NCI-H187 (cell line): ENCODE measurements around the gene INTS13.
"Not testable (repeated sequence)": the region's sequence is repeated elsewhere in the genome, so short reads cannot be mapped to it uniquely, and the experiment has no call there.

ENCODE experiments used
- DNase-seq, 2 experiments: peaks; one replicate each; lab custom pipeline; 2025; lab: John Stamatoyannopoulos, UW

INTS13 gene

GRCh38 chr12:26935636-26936378, 2.0 kb downstream of the INTS13 start:
- DNase-seq = no peak

- no peak for DNase-seq
Measured at GRCh38 chr12:26929590-26929989, 8.2 kb downstream of the INTS13 start.

DNA sequence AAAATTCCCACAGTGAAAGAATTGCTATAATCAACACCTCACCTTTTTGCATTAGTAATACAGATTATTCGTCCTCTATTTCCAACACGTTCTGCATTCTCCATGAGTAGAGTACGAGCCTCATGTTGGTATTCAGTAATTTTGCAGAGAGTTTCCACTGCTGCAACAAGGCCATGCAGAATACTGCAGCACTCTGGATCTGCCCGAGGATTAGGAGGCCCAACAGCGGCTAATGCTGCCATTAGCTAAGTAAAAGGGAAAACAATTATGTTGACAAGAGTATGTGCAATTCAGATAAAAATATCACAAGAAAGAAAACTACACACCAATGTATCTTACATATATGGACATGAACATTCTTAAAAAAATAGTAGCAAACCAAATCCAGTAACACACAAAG, 9.1 kb downstream of the INTS13 start:
- no peak for DNase-seq

GRCh38 chr12:26921886-26922285, 15.9 kb downstream of the INTS13 start:
- no peak for DNase-seq

- DNase-seq = no peak
Measured at GRCh38 chr12:26919216-26919555, 18.6 kb downstream of the INTS13 start.

DNA sequence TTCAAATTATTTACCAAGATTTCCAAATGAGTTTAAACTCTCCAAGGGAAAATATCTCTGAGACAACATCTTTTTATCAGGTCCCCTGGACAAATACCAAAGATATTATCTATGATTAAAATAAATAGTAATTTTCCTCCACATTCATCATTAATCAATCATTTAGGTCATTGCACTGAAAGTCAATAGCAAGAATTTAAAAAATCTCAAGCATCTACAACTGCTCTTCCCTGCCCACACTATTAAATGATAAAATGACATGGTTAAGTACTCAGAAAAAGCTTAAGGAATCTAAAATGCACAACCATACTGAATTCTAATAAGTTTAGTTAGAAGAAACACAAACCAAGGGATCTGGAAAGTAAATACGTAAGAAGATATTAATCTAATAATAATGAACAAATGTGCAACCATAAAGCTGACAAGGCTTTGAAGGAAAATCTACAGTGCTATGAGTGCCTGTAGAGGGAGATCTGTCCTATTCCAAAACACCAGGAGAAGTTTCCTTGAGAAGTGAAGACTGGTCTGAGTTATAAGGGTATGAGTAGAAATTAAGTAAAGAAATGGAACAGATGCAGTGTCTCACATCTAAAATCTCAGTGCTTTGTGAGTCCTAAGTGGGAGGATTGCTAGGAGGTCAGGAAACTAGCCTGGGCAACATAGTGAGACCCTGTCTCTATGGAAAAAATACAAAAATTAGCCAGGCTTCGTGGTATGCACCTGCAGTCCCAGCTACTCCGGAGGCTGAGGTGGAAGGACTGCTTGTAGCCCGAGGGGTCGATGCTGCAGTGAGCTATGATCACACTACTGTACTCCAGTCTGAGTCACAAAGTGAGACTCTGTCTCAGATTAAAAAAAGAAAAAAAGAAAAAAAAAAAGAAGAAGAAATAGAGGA, 19.2 kb downstream of the INTS13 start:
- DNase-seq = no peak

GRCh38 chr12:26906704-26907103, 31.1 kb downstream of the INTS13 start:
- no peak for DNase-seq

DNA sequence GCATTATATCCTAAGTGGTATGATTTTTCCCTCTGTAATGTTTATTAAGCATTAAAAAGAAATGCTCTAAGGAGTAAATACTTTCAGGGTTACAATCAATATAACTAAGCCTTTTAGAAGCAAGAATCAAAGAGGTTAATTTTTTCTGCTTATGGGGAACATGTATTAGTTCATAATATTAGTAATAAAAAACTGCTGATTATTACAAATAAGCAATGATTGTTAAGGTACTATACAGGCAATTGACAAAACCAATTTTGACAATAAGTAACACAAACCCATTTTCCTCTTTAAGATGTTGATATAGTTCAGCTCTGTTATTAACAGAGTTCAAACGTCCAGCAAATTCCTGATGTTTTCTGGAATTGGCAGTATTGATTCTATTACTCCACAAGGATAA, 31.8 kb downstream of the INTS13 start:
- no peak for DNase-seq

GRCh38 chr12:26903396-26903795, 34.4 kb downstream of the INTS13 start:
- DNase-seq = not testable (repeated sequence)

DNA sequence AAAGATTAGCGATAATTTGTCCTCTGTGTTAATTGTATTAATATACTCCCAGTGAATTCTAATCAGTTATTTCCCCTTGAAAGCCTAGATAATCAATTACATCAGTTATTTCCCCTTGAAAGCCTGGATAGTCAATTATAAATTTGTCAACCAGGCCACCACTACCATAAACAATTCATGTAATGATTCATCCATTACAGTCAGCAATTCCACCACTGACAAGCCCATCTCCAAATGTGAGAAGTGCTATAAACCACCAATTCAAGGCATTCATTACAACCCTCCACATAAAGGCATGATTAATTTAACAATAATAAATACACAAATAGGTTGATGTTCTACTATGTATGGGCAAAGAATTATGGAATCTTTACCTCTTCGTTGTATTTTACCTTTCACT, 40.9 kb downstream of the INTS13 start:
- DNase-seq = no peak

DNA sequence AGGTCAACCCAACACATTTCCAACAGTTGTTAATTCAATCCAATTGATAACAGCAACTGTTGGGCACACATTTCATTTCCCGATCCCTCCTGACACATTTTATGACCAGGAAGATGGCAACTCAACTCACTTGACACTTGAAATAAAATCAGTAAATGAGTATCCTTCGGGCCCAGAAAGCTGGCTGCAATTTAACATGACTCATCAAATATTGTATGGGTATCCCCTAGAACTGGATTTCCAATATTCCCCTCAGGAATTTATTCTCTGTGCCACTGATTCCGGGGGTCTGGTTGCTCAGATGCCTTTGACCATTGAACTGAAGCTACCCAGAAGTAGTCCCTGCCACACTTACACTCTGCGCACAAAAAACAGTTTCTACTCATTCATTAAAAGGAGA, 42.1 kb downstream of the INTS13 start:
- no peak for DNase-seq

DNA sequence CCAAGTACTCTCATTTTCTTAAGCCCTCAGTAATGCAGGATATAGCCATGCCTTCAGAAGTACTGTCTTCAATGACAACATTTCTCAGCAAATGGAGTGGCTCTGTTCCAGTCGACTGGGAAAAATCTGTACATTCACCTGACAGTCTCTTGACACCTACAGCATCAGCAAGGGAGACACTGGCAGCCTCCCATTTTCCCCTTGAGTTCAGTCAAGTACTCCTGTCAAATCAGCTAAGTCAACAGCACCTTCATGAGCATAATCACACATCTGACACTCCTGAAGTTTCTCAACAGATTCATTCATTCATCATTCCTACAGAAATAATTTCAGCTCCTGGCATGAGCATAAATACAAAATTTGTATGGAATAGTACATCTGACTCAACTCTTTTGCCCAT, 46.1 kb downstream of the INTS13 start:
- peak; percentile 12 to 43 for DNase-seq

- DNase-seq = no peak
Measured at GRCh38 chr12:26890784-26891183, 47.0 kb downstream of the INTS13 start.

- peak; percentile 47 to 85 for DNase-seq
Measured at GRCh38 chr12:26884765-26885576, 52.8 kb downstream of the INTS13 start.

GRCh38 chr12:26880625-26881024, 57.2 kb downstream of the INTS13 start:
- DNase-seq = no peak

GRCh38 chr12:26878661-26879119, 59.1 kb downstream of the INTS13 start:
- DNase-seq = peak; percentile 33 to 40

DNA sequence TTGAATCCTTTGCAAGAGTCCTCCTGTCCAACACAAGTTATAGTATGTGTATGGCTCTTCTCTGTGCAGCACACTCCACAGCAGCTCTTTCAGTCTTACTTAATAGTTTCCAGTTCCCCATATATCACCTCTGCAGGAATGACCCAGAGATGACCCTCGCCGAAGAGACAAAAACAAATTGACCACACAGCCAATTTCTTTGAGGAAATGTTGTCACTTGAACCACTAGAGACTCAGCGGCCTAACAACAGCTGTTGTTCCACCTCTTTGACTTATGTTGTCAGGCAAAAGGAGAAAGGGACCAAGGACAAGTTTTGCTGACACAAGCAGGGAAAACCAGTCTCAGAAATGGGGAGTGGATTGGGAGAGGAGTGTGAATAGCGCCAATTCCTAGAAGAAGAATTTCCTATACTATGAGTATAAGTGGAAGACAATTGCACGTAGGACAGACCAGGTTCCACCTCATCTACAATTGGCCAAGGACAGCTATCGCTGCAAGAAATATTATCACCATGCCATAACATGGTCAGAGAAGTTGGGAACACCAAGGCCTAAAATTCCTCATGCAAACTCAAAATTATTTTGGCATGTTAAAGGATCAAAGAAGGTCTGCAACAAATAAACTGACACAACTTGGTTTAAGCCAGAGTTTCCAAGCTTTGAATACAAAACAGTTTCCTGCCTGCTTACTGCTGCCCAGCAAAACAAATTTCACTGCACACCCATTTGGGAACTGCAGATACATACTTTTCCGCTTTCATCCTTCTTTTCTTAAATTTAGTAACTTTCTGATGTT, 63.1 kb downstream of the INTS13 start:
- DNase-seq = no peak

DNA sequence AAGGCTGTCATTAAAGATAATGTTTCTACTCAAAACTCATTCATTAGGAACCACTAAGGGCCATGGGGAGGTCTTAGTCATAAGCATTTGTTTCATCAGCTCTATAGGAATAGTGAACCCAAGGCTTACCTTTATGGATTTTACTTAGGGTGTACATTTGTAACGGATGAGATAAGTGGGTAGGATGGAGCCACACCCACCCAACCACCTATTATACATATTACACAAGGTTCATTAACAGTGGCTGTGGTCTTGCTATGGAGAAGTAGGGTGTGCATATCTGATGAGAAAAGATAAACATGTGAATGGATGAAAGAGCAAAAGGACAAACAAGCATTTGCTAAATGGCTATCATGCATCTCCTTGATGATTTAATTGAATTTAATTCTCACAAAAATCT, 65.2 kb downstream of the INTS13 start:
- peak; percentile 46 to 49 for DNase-seq

GRCh38 chr12:26871985-26872384, 65.8 kb downstream of the INTS13 start:
- DNase-seq = no peak

- DNase-seq = peak; percentile 52 to 61
Measured at GRCh38 chr12:26870491-26871419, 67.0 kb downstream of the INTS13 start.
